BJ (cell line): Measurements from ENCODE around the gene SDCCAG8. TPM values are rescaled to one million over a fixed set of nuclear protein-coding genes. Genes with fewer than 3 reads are reported as not detected.

Experiments
- CTCF ChIA-PET: fragments of 350-600 bp; formaldehyde crosslinking; extraction: SDS; loops from one replicate; lab custom pipeline; 2021; ENCODE audit warnings: antibody characterized with exemption, inconsistent platforms; lab: Yijun Ruan, JAX
- POLR2A ChIA-PET: fragments of 300-600 bp; sonication (Branson Sonifier 250); formaldehyde crosslinking; extraction: SDS; loops from one replicate; lab custom pipeline; 2021; ENCODE audit warnings: antibody characterized with exemption; lab: Charles Lee
- DNase-seq: peaks from one replicate; pipeline ENCODE4 v3.0.0-alpha.2; 2011; ENCODE audit warnings: low read depth
- H3K27me3 ChIP-seq: 2 replicates; pipeline ENCODE4 v1.6.0; 2011; ENCODE audit warnings: low read length; ENCODE audit not compliant: control insufficient read depth, insufficient read depth
- H3K36me3 ChIP-seq: 2 replicates; pipeline ENCODE4 v1.5.1; 2011; ENCODE audit warnings: low read length; ENCODE audit not compliant: control insufficient read depth, insufficient read depth
- H3K4me3 ChIP-seq: 2 replicates; pipeline ENCODE4 v1.5.1; 2011; ENCODE audit warnings: low read depth, mild to moderate bottlenecking, control low read depth, low read length
- CTCF ChIP-seq: IDR thresholded peaks from 2 replicates; pipeline ENCODE4 v1.5.1; 2011; ENCODE audit warnings: low read depth, mild to moderate bottlenecking, control low read depth, inconsistent platforms, low read length, moderate library complexity; ENCODE audit not compliant: insufficient read depth
- polyA plus RNA-seq: library from polyadenylated mRNA; depleted of rRNA; stranded (reverse); fragments of >200 nt; gene quantifications from 2 replicates; pipeline ENCODE4 v1.2.3, GENCODE V29; 2011

The SDCCAG8 gene
- polyA plus RNA-seq, 1 experiment, result 17.0 TPM

- no peak for DNase-seq
- POLR2A ChIA-PET, result no interaction called here
- no peak for TF ChIP-seq CTCF
- Histone ChIP-seq H3K36me3 (no peaks in the 10 kb centered on the region), H3K4me3 (no peak overlapping the region), H3K27me3 (no peaks in the 10 kb centered on the region)
- CTCF ChIA-PET, result no interaction called here
These were observed 43.2 kb downstream of the SDCCAG8 start for GRCh38 chr1:243299069-243299468.

- DNase-seq, result no peak
- Histone ChIP-seq H3K27me3 (no peaks in the 10 kb centered on the region), H3K36me3 (no peaks in the 10 kb centered on the region), H3K4me3 (no peak overlapping the region)
- POLR2A ChIA-PET, result no interaction called here
- TF ChIP-seq CTCF, result no peak
- CTCF ChIA-PET, result no interaction called here
These were observed 45.2 kb downstream of the SDCCAG8 start for GRCh38 chr1:243301059-243301458.

GRCh38 chr1:243311809-243312208 is 56.0 kb downstream of the SDCCAG8 start:
- no peaks in the 10 kb centered on the region for H3K27me3 ChIP-seq
- ChIA-PET CTCF (interaction anchor here (1.5 kb wide), 1 partner anchor 36 kb away, joined by 3 read pairs; no protein-coding TSS in a partner anchor), POLR2A (no interaction called here)
- H3K36me3 ChIP-seq, result no peaks in the 10 kb centered on the region
- TF ChIP-seq CTCF, result no peak
- no peak overlapping the region for H3K4me3 ChIP-seq
- DNase-seq, result no peak

- ChIA-PET POLR2A (no interaction called here), CTCF (interaction anchor here (0.7 to 1.5 kb wide), 2 partner anchors 38 to 858 kb away, joined by 3 read pairs; no protein-coding TSS in a partner anchor)
- Histone ChIP-seq H3K36me3 (no peaks in the 10 kb centered on the region), H3K4me3 (no peak overlapping the region), H3K27me3 (no peaks in the 10 kb centered on the region)
- no peak for DNase-seq
- TF ChIP-seq CTCF, result no peak
These were observed 57.3 kb downstream of the SDCCAG8 start for GRCh38 chr1:243312952-243313634.

GRCh38 chr1:243313635-243314536 is 58.0 kb downstream of the SDCCAG8 start:
- Histone ChIP-seq H3K36me3 (peaks cover 3% of the 10 kb centered on the region; the same call in 1 of the 2 replicates), H3K4me3 (no peak overlapping the region), H3K27me3 (no peaks in the 10 kb centered on the region)
- ChIA-PET CTCF (interaction anchor here (0.7 to 1.3 kb wide), 2 partner anchors 21 to 859 kb away, joined by 3 to 4 read pairs; no protein-coding TSS in a partner anchor), POLR2A (no interaction called here)
- DNase-seq, result no peak
- TF ChIP-seq CTCF, result no peak
